ENCODE results near the gene RASSF10. TPM values are rescaled to one million over a fixed set of nuclear protein-coding genes. Genes with fewer than 3 reads are reported as not detected.
A peak's percentile ranks its signal among the peaks of the same experiment; 100 is the strongest.

Gene RASSF10
- total and polyA plus RNA-seq, 2 experiments from 2014 or later: 0.53 to 9.5 TPM

DNA sequence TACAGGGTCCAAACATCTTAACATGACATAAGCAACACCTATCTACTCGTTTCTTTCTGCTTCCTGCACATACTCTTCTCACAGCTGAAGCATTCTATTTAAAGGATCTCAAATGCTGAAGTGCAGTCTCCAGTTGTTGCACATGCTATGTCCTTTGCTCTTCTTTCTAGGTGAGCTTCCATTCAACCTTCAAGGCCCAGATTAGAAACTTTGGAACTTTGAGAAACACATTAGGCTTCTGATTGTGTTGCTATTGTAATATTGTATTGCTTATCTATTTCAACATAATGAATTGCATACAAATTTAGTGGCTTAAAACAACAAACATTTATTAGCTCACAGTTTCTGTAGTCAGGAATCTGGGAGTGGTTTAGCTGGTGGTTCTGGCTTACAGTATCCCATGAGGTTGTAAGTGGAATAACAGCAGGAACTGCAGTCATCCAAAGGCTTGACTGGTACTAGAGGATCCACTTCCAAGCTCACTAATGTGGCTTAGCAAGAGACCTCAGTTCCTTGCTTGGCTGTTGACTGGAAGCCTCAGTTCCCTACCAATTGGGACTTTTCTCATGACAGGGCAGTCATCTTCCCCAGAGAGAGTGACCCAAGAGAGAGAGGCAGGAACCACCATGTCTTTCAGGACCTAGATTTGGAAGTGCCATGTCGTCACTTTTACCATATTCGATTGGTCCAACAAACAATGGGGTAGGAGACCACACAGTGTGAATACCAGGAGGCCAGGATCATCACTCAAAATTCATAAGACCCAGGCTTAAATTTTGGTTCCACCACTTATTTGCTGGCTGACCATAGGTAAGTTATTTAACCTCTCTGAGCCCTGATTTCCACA lies 27.2 kb upstream of the RASSF10 start:
- Histone ChIP-seq H3K9me2 (replicated peaks; ENCODE audit: insufficient read depth) (no peaks in the 10 kb centered on the region), H3K4me2 (no peak overlapping the region), H3K4me1 (ENCODE audit: insufficient read depth) (no peaks in the 10 kb centered on the region), H3K9me3 (ENCODE audit: low read depth) (no peaks in the 10 kb centered on the region), H3K36me3 (replicated peaks; ENCODE audit: insufficient read depth, low read depth) (no peaks in the 10 kb centered on the region), H4K20me1 (ENCODE audit: insufficient read depth, poor library complexity, severe bottlenecking) (no peaks in the 10 kb centered on the region), H3K27ac (no peak overlapping the region), H3K27me3 (peaks cover 4% of the 10 kb centered on the region), H3K4me3 (no peak overlapping the region), H2AFZ (no peak overlapping the region), H3K79me2 (no peaks in the 10 kb centered on the region)
- DNase-seq (ENCODE audit: low spot score): peak; percentile 11
- WGBS (ENCODE audit: low lambda C conversion rate, missing lambda C conversion rate): 83% methylated on average over 3 of the region's 3 CpGs
- no peak for TF ChIP-seq EZH2 (IDR thresholded peaks at IDR 0.05; ENCODE audit: borderline replicate concordance)
- TF ChIP-seq EZH2phosphoT487 (IDR thresholded peaks at IDR 0.05; ENCODE audit: low read depth, severe bottlenecking, unreplicated experiment): no peak
- TF ChIP-seq, protein P1, sequence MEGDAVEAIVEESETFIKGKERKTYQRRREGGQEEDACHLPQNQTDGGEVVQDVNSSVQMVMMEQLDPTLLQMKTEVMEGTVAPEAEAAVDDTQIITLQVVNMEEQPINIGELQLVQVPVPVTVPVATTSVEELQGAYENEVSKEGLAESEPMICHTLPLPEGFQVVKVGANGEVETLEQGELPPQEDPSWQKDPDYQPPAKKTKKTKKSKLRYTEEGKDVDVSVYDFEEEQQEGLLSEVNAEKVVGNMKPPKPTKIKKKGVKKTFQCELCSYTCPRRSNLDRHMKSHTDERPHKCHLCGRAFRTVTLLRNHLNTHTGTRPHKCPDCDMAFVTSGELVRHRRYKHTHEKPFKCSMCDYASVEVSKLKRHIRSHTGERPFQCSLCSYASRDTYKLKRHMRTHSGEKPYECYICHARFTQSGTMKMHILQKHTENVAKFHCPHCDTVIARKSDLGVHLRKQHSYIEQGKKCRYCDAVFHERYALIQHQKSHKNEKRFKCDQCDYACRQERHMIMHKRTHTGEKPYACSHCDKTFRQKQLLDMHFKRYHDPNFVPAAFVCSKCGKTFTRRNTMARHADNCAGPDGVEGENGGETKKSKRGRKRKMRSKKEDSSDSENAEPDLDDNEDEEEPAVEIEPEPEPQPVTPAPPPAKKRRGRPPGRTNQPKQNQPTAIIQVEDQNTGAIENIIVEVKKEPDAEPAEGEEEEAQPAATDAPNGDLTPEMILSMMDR (IDR thresholded peaks at IDR 0.05; ENCODE audit: poor library complexity): no peak

DNA sequence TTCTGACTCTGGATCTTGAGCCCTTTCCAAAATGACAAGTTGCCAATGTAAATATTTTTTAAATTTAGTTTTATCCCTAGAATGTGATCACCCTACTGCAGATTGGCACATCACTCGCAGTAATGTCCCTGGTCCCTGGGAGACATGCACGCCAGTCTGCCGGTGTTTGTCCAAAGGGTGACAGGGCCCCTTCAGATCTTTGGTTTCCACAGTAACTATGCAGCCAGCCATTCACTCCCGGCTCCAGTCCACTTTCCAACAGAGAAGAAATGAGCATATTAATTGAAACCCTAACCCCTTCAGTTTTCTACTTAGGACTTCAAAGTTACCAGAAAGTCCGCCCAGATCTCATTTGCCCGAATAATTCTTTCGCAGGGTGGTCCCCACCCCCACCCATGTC lies 25.8 kb upstream of the RASSF10 start:
- Histone ChIP-seq H3K4me1 (ENCODE audit: insufficient read depth) (no peaks in the 10 kb centered on the region), H3K27ac (no peak overlapping the region), H3K36me3 (replicated peaks; ENCODE audit: insufficient read depth, low read depth) (no peaks in the 10 kb centered on the region), H3K9me2 (replicated peaks; ENCODE audit: insufficient read depth) (no peaks in the 10 kb centered on the region), H2AFZ (no peak overlapping the region), H3K4me3 (no peak overlapping the region), H4K20me1 (ENCODE audit: insufficient read depth, poor library complexity, severe bottlenecking) (no peaks in the 10 kb centered on the region), H3K27me3 (peaks cover 4% of the 10 kb centered on the region), H3K79me2 (no peaks in the 10 kb centered on the region), H3K4me2 (no peak overlapping the region), H3K9me3 (ENCODE audit: low read depth) (no peaks in the 10 kb centered on the region)
- no peak for DNase-seq (ENCODE audit: low spot score)
- TF ChIP-seq EZH2 (IDR thresholded peaks at IDR 0.05; ENCODE audit: borderline replicate concordance) (no peak), EZH2phosphoT487 (IDR thresholded peaks at IDR 0.05; ENCODE audit: low read depth, severe bottlenecking, unreplicated experiment) (no peak)
- TF ChIP-seq, protein P1 (IDR thresholded peaks at IDR 0.05; ENCODE audit: poor library complexity): no peak
- 72% methylated on average over 7 of the region's 7 CpGs for WGBS (ENCODE audit: low lambda C conversion rate, missing lambda C conversion rate)

DNA sequence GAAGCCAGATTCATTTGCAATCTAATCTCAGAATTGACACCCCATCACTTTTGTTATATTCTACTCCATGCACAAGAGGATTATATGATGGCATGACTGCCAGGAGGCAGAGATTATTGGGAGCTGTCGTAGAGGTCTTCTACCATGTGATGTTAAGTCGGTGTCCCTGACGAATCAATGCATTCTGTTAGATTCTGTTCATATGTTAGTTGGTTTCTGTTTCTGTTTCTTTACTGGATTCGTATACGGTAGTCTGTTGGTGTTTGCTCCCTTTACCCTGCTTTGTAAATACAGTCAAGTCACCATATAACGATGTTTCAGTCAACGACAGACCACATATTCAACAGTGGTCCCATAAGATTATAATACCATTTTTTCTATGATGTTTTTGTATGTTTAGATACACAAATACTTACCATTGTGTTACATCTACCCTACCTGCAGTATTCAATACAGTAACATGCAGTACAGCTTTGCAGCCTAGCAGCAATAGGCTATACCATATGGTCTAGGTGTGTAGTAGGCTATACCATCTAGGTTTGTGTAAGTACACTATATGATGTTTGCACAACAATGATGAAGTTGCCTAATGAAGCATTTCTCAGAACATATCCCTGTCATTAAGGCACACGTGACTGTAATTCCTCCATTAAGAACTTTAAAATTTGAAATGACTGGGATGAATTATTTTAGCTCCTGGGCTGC lies 22.8 kb upstream of the RASSF10 start:
- Histone ChIP-seq H4K20me1 (ENCODE audit: insufficient read depth, poor library complexity, severe bottlenecking) (no peaks in the 10 kb centered on the region), H3K27me3 (no peaks in the 10 kb centered on the region), H3K4me2 (no peak overlapping the region), H3K27ac (no peak overlapping the region), H3K79me2 (no peaks in the 10 kb centered on the region), H3K9me2 (replicated peaks; ENCODE audit: insufficient read depth) (no peaks in the 10 kb centered on the region), H2AFZ (no peak overlapping the region), H3K9me3 (ENCODE audit: low read depth) (no peaks in the 10 kb centered on the region), H3K4me3 (no peak overlapping the region), H3K4me1 (ENCODE audit: insufficient read depth) (no peaks in the 10 kb centered on the region), H3K36me3 (replicated peaks; ENCODE audit: insufficient read depth, low read depth) (no peaks in the 10 kb centered on the region)
- TF ChIP-seq, protein P1 (IDR thresholded peaks at IDR 0.05; ENCODE audit: poor library complexity): no peak
- TF ChIP-seq EZH2 (IDR thresholded peaks at IDR 0.05; ENCODE audit: borderline replicate concordance) (no peak), EZH2phosphoT487 (IDR thresholded peaks at IDR 0.05; ENCODE audit: low read depth, severe bottlenecking, unreplicated experiment) (no peak)
- WGBS (ENCODE audit: low lambda C conversion rate, missing lambda C conversion rate): 89% methylated on average over 8 of the region's 8 CpGs
- DNase-seq (ENCODE audit: low spot score): no peak
